SU-DHL-6 (cell line): Measurements from ENCODE around the gene THAP7.

ENCODE experiments used
- H2AFZ ChIP-seq: fragments of 200-600 bp; sonication (generic); 2 replicates; pipeline ENCODE4 v1.6.1; 2014; ENCODE audit warnings: low read depth, mild to moderate bottlenecking, moderate library complexity, mixed read lengths, antibody characterized with exemption, low read length; ENCODE audit not compliant: severe bottlenecking
- H3F3A ChIP-seq: fragments of 200-600 bp; shearing (Covaris generic); 2 replicates; pipeline ENCODE4 v1.6.0; 2016; ENCODE audit warnings: antibody characterized with exemption, mild to moderate bottlenecking; ENCODE audit not compliant: insufficient read depth
- H3K27ac ChIP-seq: fragments of 200-600 bp; sonication (generic); 2 replicates; pipeline ENCODE4 v1.5.1; 2016; ENCODE audit warnings: low read depth, mild to moderate bottlenecking, low read length, moderate library complexity, mixed read lengths
- H3K27me3 ChIP-seq: fragments of 200-600 bp; sonication (generic), shearing (Covaris generic); 2 replicates; pipeline ENCODE4 v1.6.0; 2014; ENCODE audit warnings: mild to moderate bottlenecking, low read length
- H3K36me3 ChIP-seq: fragments of 200-600 bp; sonication (generic); 2 replicates; pipeline ENCODE4 v1.6.1; 2014; ENCODE audit warnings: mild to moderate bottlenecking, low read length, mixed read lengths
- H3K4me2 ChIP-seq: fragments of 300-600, 200-600 bp; shearing (Covaris generic), sonication (generic); 2 replicates; pipeline ENCODE4 v1.6.0; 2014; ENCODE audit warnings: low read length, low read depth, mild to moderate bottlenecking; ENCODE audit not compliant: poor library complexity, severe bottlenecking
- H3K4me3 ChIP-seq: fragments of 200-600 bp; sonication (generic); 2 replicates; pipeline ENCODE4 v1.5.1; 2014; ENCODE audit warnings: antibody characterized with exemption, low read length, mild to moderate bottlenecking, mixed read lengths; ENCODE audit not compliant: insufficient read depth, poor library complexity, severe bottlenecking
- H3K79me2 ChIP-seq: fragments of 200-600 bp; sonication (generic); 2 replicates; pipeline ENCODE4 v1.6.1; 2014; ENCODE audit warnings: mild to moderate bottlenecking, low read length, moderate library complexity; ENCODE audit not compliant: insufficient read depth
- H3K9ac ChIP-seq: fragments of 200-600 bp; sonication (generic); 2 replicates; pipeline ENCODE4 v1.7.0; 2014; ENCODE audit warnings: mild to moderate bottlenecking, low read length
- H3K9me2 ChIP-seq: fragments of 200-600 bp; sonication (generic); replicated peaks from 2 replicates; pipeline ENCODE4 v1.6.1; 2014; ENCODE audit warnings: low read length; ENCODE audit not compliant: insufficient read depth
- H3K9me3 ChIP-seq: fragments of 200-600 bp; sonication (generic); 2 replicates; pipeline ENCODE4 v1.6.1; 2014; ENCODE audit warnings: low read length, mixed read lengths; ENCODE audit not compliant: insufficient read depth
- H4K20me1 ChIP-seq: fragments of 200-600 bp; sonication (generic); 2 replicates; pipeline ENCODE4 v1.6.1; 2014; ENCODE audit warnings: low read depth, mild to moderate bottlenecking, antibody characterized with exemption, low read length, moderate library complexity, mixed read lengths
- CTCF ChIP-seq: fragments of 200-600 bp; sonication (generic); IDR thresholded peaks from one replicate; pipeline ENCODE4 v1.5.1; 2017; ENCODE audit warnings: antibody characterized with exemption, mild to moderate bottlenecking, low read length, moderate library complexity; ENCODE audit not compliant: insufficient read depth, poor library complexity, severe bottlenecking
- EZH2phosphoT487 ChIP-seq: fragments of 200-600 bp; sonication (generic), shearing (Covaris generic); conservative IDR thresholded peaks from 2 replicates; pipeline ENCODE4 v1.6.1; 2018; ENCODE audit warnings: mild to moderate bottlenecking, antibody characterized with exemption, low read length, moderate library complexity, mixed read lengths

The THAP7 gene

GRCh38 chr22:20976291-20976877, 25.5 kb downstream of the THAP7 start:
- Histone ChIP-seq H3K36me3 (no peaks in the 10 kb centered on the region), H3K9me2 (no peaks in the 10 kb centered on the region), H4K20me1 (no peaks in the 10 kb centered on the region), H3K9ac (no peak overlapping the region), H2AFZ (no peak overlapping the region), H3K27ac (no peak overlapping the region), H3K4me3 (no peak overlapping the region), H3F3A (no peaks in the 10 kb centered on the region), H3K27me3 (no peaks in the 10 kb centered on the region), H3K9me3 (no peaks in the 10 kb centered on the region), H3K79me2 (no peaks in the 10 kb centered on the region), H3K4me2 (no peak overlapping the region)
- TF ChIP-seq EZH2phosphoT487 (no peak), CTCF (no peak)

GRCh38 chr22:20975541-20976290, 26.2 kb downstream of the THAP7 start:
- TF ChIP-seq CTCF (no peak), EZH2phosphoT487 (no peak)
- Histone ChIP-seq H3K4me2 (no peak overlapping the region), H3K36me3 (no peaks in the 10 kb centered on the region), H4K20me1 (no peaks in the 10 kb centered on the region), H3K27me3 (no peaks in the 10 kb centered on the region), H3K9ac (no peak overlapping the region), H3K27ac (no peak overlapping the region), H2AFZ (no peak overlapping the region), H3K79me2 (no peaks in the 10 kb centered on the region), H3K9me2 (no peaks in the 10 kb centered on the region), H3K9me3 (no peaks in the 10 kb centered on the region), H3K4me3 (no peak overlapping the region), H3F3A (no peaks in the 10 kb centered on the region)

GRCh38 chr22:20974336-20974955, 27.5 kb downstream of the THAP7 start:
- no peak overlapping the region for H3K4me3 ChIP-seq
- no peaks in the 10 kb centered on the region for H3K27me3 ChIP-seq
- H3K27ac ChIP-seq = no peak overlapping the region
- no peaks in the 10 kb centered on the region for H3K79me2 ChIP-seq
- TF ChIP-seq CTCF = no peak
- TF ChIP-seq EZH2phosphoT487 = no peak
- H3K9ac ChIP-seq = no peak overlapping the region
- H2AFZ ChIP-seq = no peak overlapping the region
- H3F3A ChIP-seq = no peaks in the 10 kb centered on the region
- H3K9me3 ChIP-seq = no peaks in the 10 kb centered on the region
- H3K4me2 ChIP-seq = no peak overlapping the region
- no peaks in the 10 kb centered on the region for H3K36me3 ChIP-seq
- H3K9me2 ChIP-seq = no peaks in the 10 kb centered on the region
- H4K20me1 ChIP-seq = no peaks in the 10 kb centered on the region
